Esophagus muscularis mucosa (tissue), 4 donors: Measurements from ENCODE around the gene PLB1. TPM values are rescaled to one million over a fixed set of nuclear protein-coding genes. Genes with fewer than 3 reads are reported as not detected.

Experiments
- DNase-seq: peaks from one replicate; pipeline ENCODE4 v3.0.0-alpha.2; 2017; ENCODE audit errors: extremely low spot score
- H3K27ac ChIP-seq, 4 donors: fragments of 200-600 bp; sonication (generic); replicated peaks in 1 of 4; 1 replicate in 3 of 4; 2 replicates in 1 of 4; pipeline ENCODE4 v1.5.1; 2016 to 2019; ENCODE audit warnings: mild to moderate bottlenecking in 1 of 4
- H3K27me3 ChIP-seq, 4 donors: fragments of 200-600 bp; sonication (generic); one replicate each; pipeline versions ENCODE4 v1.5.1 to v1.6.0; 2016 to 2019
- H3K36me3 ChIP-seq, 4 donors: fragments of 200-600 bp; sonication (generic); one replicate each; pipeline ENCODE4 v1.5.1; 2016 to 2019
- H3K4me1 ChIP-seq, 4 donors: fragments of 200-600 bp; sonication (generic); one replicate each; pipeline ENCODE4 v1.5.1; 2016 to 2019
- H3K4me3 ChIP-seq, 4 donors: fragments of 200-600 bp; sonication (generic); 1 replicate in 2 of 4; 2 replicates in 2 of 4; pipeline ENCODE4 v1.5.1; 2016 to 2019; ENCODE audit warnings: mild to moderate bottlenecking in 4 of 4, moderate library complexity in 1 of 4
- H3K9me3 ChIP-seq, 4 donors: fragments of 200-600 bp; sonication (generic); 1 replicate in 3 of 4; 2 replicates in 1 of 4; pipeline ENCODE4 v1.5.1; 2016 to 2019
- EP300 ChIP-seq: sonication (generic); formaldehyde crosslinking; IDR thresholded peaks from one replicate; pipeline ENCODE4 v1.6.1; 2017; ENCODE audit warnings: antibody characterized with exemption
- POLR2A ChIP-seq: fragments of 450-650 bp; IDR thresholded peaks from one replicate; pipeline ENCODE4 v1.6.1; 2017; ENCODE audit warnings: antibody characterized with exemption, moderate library complexity, mild to moderate bottlenecking, low read depth
- POLR2AphosphoS5 ChIP-seq, 2 donors: sonication (generic); formaldehyde crosslinking; IDR thresholded peaks; one replicate each; pipeline ENCODE4 v1.6.1; 2017; ENCODE audit warnings: antibody characterized with exemption in 2 of 2
- WGBS: methylation state at CpG from one replicate; pipeline ENCODE4 v1.1.5; 2018; 5-methylcytosine and 5-hydroxymethylcytosine counted together
- intact Hi-C: fragments of 100-400 bp; cut with DNase I; formaldehyde crosslinking; loops from one replicate; pipeline ENCODE4 v1.15.1; 2023
- total RNA-seq, 4 donors: library from RNA; depleted of rRNA; stranded (reverse); fragments of >200 nt; gene quantifications; one replicate each; pipeline versions ENCODE4 v1.1.0 to v1.2.1, GENCODE V29; 2016
- TF ChIP-seq, protein P1 (sequence below), 3 experiments: fragments of 200-600 bp in 2 of 3; fragments of 450-650 bp in 1 of 3; sonication (generic) in 2 of 3; IDR thresholded peaks; one replicate each; pipeline ENCODE4 v1.5.1; 2017 to 2019; ENCODE audit warnings: antibody characterized with exemption in 3 of 3, mild to moderate bottlenecking in 2 of 3, moderate library complexity in 1 of 3

PLB1 gene
- total RNA-seq, 4 donors from 2014 or later, result 2.5 to 11.1 (median 7.7) TPM

DNA sequence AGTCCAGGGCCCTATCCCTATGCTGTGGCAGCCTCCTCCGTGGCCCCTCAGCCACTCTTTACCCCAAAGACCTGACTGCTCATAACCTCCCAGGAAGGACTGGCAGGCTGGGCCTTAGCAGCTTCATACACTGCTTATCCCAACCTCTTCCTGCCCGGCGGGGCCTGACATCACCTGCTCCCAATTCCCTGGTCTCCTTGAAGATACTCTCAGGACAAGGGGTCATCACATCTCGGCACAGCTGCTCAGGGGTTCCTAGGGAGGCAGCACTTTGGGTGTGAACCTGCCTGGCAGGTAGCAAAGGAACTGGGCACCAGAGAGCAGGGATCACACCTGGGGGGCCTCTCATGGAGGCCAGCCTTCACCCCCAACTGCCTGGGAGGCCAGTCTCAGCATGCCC is 68.5 kb downstream of the PLB1 start:
- no peak for TF ChIP-seq POLR2A
- TF ChIP-seq POLR2AphosphoS5 (IDR thresholded peaks at IDR 0.05), result no peak
- no peak for TF ChIP-seq EP300
- TF ChIP-seq, protein P1, sequence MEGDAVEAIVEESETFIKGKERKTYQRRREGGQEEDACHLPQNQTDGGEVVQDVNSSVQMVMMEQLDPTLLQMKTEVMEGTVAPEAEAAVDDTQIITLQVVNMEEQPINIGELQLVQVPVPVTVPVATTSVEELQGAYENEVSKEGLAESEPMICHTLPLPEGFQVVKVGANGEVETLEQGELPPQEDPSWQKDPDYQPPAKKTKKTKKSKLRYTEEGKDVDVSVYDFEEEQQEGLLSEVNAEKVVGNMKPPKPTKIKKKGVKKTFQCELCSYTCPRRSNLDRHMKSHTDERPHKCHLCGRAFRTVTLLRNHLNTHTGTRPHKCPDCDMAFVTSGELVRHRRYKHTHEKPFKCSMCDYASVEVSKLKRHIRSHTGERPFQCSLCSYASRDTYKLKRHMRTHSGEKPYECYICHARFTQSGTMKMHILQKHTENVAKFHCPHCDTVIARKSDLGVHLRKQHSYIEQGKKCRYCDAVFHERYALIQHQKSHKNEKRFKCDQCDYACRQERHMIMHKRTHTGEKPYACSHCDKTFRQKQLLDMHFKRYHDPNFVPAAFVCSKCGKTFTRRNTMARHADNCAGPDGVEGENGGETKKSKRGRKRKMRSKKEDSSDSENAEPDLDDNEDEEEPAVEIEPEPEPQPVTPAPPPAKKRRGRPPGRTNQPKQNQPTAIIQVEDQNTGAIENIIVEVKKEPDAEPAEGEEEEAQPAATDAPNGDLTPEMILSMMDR (IDR thresholded peaks at IDR 0.05), result no peak
- no peak for DNase-seq
- no peaks in the 10 kb centered on the region for H3K27me3 ChIP-seq
- H3K36me3 ChIP-seq, result no peaks in the 10 kb centered on the region
- H3K4me1 ChIP-seq, result peaks cover 5 to 19% (median 13%) of the 10 kb centered on the region in 4 donors
- H3K4me3 ChIP-seq, result no peak overlapping the region
- no peaks in the 10 kb centered on the region for H3K9me3 ChIP-seq
- no peak overlapping the region for H3K27ac ChIP-seq
- WGBS, result 98% methylated on average over 4 of the region's 4 CpGs
- intact Hi-C loops, result loop anchor here (10.0 kb wide), 1 partner anchor 330 kb away; the partner anchor contains the start of gene WDR43

DNA sequence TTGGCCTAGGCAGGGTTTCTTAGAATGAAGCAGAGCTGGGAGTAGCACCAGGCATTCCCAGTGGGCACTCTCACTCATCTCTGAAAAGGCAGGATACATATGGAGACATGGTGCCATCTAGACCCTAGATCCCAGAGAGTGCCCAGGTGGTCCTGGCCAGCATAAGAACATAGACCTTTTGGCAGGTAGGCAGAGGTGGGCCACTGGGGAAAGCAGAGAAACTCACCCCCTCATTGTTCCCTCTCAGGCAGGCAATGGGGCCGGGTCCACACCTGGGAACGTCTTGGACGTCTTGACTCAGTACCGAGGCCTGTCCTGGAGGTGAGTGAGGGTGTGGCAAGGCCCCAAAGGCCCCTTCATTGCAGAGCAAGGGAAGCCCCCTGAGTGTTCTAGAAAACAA is 69.2 kb downstream of the PLB1 start:
- TF ChIP-seq POLR2AphosphoS5 (IDR thresholded peaks at IDR 0.05) (no peak), EP300 (no peak), POLR2A (no peak)
- TF ChIP-seq, protein P1 (IDR thresholded peaks at IDR 0.05), result no peak
- no peaks in the 10 kb centered on the region for H3K9me3 ChIP-seq
- no peak overlapping the region for H3K4me3 ChIP-seq
- H3K27me3 ChIP-seq, result no peaks in the 10 kb centered on the region
- no peaks in the 10 kb centered on the region for H3K36me3 ChIP-seq
- DNase-seq, result no peak
- H3K4me1 ChIP-seq, result peaks cover 5 to 19% (median 13%) of the 10 kb centered on the region in 4 donors
- 60% methylated on average over 3 of the region's 4 CpGs for WGBS
- intact Hi-C loops, result loop anchor here (5.0 to 10.0 kb wide), 3 partner anchors 187 to 330 kb away; partner anchors contain the start of genes PPP1CB, SPDYA and WDR43
- no peak overlapping the region for H3K27ac ChIP-seq

DNA sequence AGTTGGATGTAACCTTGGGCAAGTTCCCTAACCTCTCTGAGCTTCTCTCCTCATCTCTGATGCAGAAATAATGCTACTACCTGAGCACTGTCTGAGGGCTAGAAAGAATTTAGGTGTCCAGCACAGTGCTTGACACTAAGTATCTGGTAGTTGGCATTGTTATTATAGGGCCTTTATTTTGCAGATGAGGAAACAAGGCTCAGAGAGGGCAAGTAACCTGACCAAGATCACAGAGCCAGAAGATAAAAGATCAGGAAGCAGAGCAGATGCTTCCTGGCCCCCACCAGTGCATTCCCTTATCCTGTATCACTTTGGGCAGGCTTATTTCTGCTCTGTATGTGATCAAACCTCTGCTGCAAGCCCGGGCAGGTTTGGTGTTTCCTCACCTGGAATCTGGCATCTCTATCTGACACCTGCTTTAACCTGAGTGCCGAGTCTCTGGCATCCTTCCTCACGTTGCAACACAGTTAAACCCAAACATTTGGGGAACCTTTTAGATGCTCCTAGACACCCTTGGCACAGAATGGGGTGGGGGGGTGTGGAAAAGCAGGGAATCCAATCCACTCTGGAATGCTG is 69.9 kb downstream of the PLB1 start:
- peaks cover 5 to 19% (median 13%) of the 10 kb centered on the region in 4 donors for H3K4me1 ChIP-seq
- DNase-seq, result no peak
- peak overlapping the region in 3 of 4 donors; percentile 61 to 76 (median 72) for H3K27ac ChIP-seq
- no peaks in the 10 kb centered on the region for H3K27me3 ChIP-seq
- intact Hi-C loops, result loop anchor here (5.0 to 10.0 kb wide), 3 partner anchors 186 to 329 kb away; partner anchors contain the start of genes PPP1CB, SPDYA and WDR43
- H3K36me3 ChIP-seq, result no peaks in the 10 kb centered on the region
- no peaks in the 10 kb centered on the region for H3K9me3 ChIP-seq
- peak overlapping the region; percentile 51 to 62 (median 60) for H3K4me3 ChIP-seq
- TF ChIP-seq POLR2AphosphoS5 (IDR thresholded peaks at IDR 0.05) (no peak), POLR2A (no peak), EP300 (no peak)
- TF ChIP-seq, protein P1 (IDR thresholded peaks at IDR 0.05), result no peak
- 60% methylated on average over 3 of the region's 3 CpGs for WGBS

DNA sequence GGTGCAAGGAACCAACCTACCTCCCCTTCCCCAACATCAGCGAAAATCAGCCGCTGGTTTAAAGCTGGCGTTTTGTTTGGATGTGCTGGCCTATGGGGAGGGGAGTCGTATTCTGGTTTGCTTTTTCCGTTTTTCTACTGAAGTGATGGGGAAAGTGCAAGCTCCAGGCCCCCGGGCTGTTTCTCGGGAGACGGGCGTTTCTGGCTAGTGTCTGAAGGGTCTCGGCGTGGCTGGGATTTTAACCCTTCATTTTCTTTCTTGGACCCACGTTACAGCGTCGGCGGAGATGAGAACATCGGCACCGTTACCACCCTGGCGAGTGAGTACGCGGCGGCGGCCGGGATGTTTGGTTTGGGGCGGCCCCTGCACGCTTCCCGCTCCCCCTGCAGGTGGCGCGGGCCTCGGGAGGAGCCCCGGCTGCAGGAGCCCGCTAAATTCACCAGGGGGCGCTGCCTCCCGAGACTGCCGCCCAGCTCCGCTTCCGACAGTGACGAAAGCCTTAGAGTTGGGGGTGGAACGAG is 70.7 kb downstream of the PLB1 start:
- Histone ChIP-seq H3K4me3 (peak overlapping the region; percentile 51 to 62 (median 60)), H3K27me3 (no peaks in the 10 kb centered on the region), H3K4me1 (peaks cover 5 to 19% (median 13%) of the 10 kb centered on the region in 4 donors), H3K9me3 (no peaks in the 10 kb centered on the region), H3K36me3 (no peaks in the 10 kb centered on the region), H3K27ac (peak overlapping the region; percentile 61 to 76 (median 72))
- intact Hi-C loops, result loop anchor here (5.0 to 10.0 kb wide), 3 partner anchors 186 to 328 kb away; partner anchors contain the start of genes PPP1CB, SPDYA and WDR43
- TF ChIP-seq POLR2AphosphoS5 (IDR thresholded peaks at IDR 0.05) (peak; percentile 67 to 73), POLR2A (no peak), EP300 (no peak)
- TF ChIP-seq, protein P1 (IDR thresholded peaks at IDR 0.05), result peak in 2 of 3 experiments; percentile 100
- under 1% methylated on average over 38 of the region's 38 CpGs for WGBS
- DNase-seq, result peak; percentile 95
